ENCODE data around the gene KRTDAP.

The KRTDAP gene

GRCh38 chr19:35512831-35513627 lies 22.8 kb upstream of the KRTDAP start:
- DNase-seq = no peak

- no peak for DNase-seq
Measured at GRCh38 chr19:35511337-35511736, 21.1 kb upstream of the KRTDAP start.

GRCh38 chr19:35510626-35510964 lies 20.3 kb upstream of the KRTDAP start:
- no peak for DNase-seq

GRCh38 chr19:35509861-35510625 lies 19.8 kb upstream of the KRTDAP start:
- DNase-seq = peak; percentile 79

- DNase-seq = peak; percentile 30
Measured at GRCh38 chr19:35509018-35509652, 18.9 kb upstream of the KRTDAP start.

GRCh38 chr19:35508129-35508528 lies 17.9 kb upstream of the KRTDAP start:
- DNase-seq = no peak

- DNase-seq = no peak
Measured at GRCh38 chr19:35507561-35507960, 17.3 kb upstream of the KRTDAP start.

- no peak for DNase-seq
Measured at GRCh38 chr19:35506011-35506410, 15.7 kb upstream of the KRTDAP start.

GRCh38 chr19:35502751-35503150 lies 12.5 kb upstream of the KRTDAP start:
- DNase-seq = no peak

GRCh38 chr19:35501684-35502083 lies 11.4 kb upstream of the KRTDAP start:
- DNase-seq = no peak

GRCh38 chr19:35500611-35501010 lies 10.3 kb upstream of the KRTDAP start:
- DNase-seq = no peak

GRCh38 chr19:35498984-35499527 lies 8.8 kb upstream of the KRTDAP start:
- DNase-seq = no peak

- no peak for DNase-seq
Measured at GRCh38 chr19:35498220-35498619, 8.0 kb upstream of the KRTDAP start.

GRCh38 chr19:35497406-35497805 lies 7.1 kb upstream of the KRTDAP start:
- no peak for DNase-seq

- peak; percentile 82 for DNase-seq
Measured at GRCh38 chr19:35495107-35496064, 5.1 kb upstream of the KRTDAP start.

GRCh38 chr19:35493971-35494370 lies 3.7 kb upstream of the KRTDAP start:
- no peak for DNase-seq

- DNase-seq = no peak
Measured at GRCh38 chr19:35491836-35492360, 1.6 kb upstream of the KRTDAP start.

- no peak for DNase-seq
Measured at GRCh38 chr19:35488677-35489076, 1.6 kb downstream of the KRTDAP start.

- no peak for DNase-seq
Measured at GRCh38 chr19:35487656-35488182, 2.5 kb downstream of the KRTDAP start.

GRCh38 chr19:35486268-35486708 lies 4.0 kb downstream of the KRTDAP start:
- DNase-seq = no peak

GRCh38 chr19:35484252-35485036 lies 5.8 kb downstream of the KRTDAP start:
- no peak for DNase-seq
